ENCODE measurements around the gene AP1S3. TPM values are rescaled to one million over a fixed set of nuclear protein-coding genes. Genes with fewer than 3 reads are reported as not detected.

The AP1S3 gene
- total RNA-seq, 2 experiments from 2014 or later: 8.8 to 10.1 TPM

- Mint-ChIP-seq H3K27ac (no peak overlapping the region), H3K27me3 (no peaks in the 10 kb centered on the region), H3K4me3 (no peak overlapping the region), H3K36me3 (ENCODE audit: low read depth) (peaks cover 22% of the 10 kb centered on the region), H3K9me3 (ENCODE audit: low read depth) (peaks cover 13% of the 10 kb centered on the region), H3K4me1 (peaks cover 14% of the 10 kb centered on the region)
- POLR2A ChIA-PET: no interaction called here
- no peak for DNase-seq
- intact Hi-C loops (cut with DNase I, micrococcal nuclease): no loop called here
- CTCF ChIA-PET: no interaction called here
- no peak for ATAC-seq
Measured at GRCh38 chr2:223847410-223847809, 10.0 kb upstream of the AP1S3 start.

- Mint-ChIP-seq H3K9me3 (ENCODE audit: low read depth) (peaks cover 13% of the 10 kb centered on the region), H3K36me3 (ENCODE audit: low read depth) (peaks cover 22% of the 10 kb centered on the region), H3K4me3 (no peak overlapping the region), H3K27me3 (no peaks in the 10 kb centered on the region), H3K4me1 (peaks cover 13% of the 10 kb centered on the region), H3K27ac (peak overlapping the region; percentile 11)
- CTCF ChIA-PET: no interaction called here
- DNase-seq (no peak), ATAC-seq (no peak)
- intact Hi-C loops (cut with DNase I, micrococcal nuclease): no loop called here
- POLR2A ChIA-PET: interaction anchor here (0.5 kb wide), 1 partner anchor 311 kb away, joined by 3 read pairs; no protein-coding TSS in a partner anchor
Measured at GRCh38 chr2:223846515-223846914, 9.1 kb upstream of the AP1S3 start.

DNA sequence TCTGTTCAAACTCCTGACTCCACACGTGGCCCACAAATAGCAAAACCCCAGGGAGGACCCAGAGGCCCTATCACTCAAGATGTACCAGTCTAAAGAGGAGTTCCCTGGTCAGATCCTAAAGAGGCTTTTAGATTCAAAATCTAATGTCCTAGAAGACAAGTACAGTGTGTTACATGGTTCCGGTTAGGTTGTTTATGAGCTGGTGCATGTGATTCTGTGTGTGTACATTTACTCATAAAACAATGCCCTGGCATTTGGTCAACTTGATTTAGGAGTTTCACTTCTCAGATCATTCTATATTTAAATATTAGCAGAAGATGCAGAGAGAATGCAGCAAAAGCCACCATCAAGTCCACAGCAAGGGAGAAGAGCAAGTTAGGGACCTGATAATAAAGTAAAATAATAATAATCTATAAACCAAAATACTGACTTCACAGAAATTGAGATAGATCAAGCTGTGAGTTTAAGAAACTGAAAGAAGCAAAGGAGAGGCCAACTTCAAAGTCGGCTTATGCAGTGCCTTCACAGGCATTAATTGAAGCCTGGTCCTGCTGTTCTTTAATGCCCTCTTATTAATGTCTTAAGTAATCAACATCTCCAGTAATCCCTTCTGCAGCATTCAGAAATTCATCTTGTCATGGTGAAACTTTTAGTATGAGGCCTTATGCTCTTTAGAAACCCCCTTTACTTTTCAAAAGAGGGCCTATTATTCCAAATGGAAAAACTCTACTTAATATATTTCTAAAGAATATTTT, 4.2 kb upstream of the AP1S3 start:
- intact Hi-C loops (cut with DNase I, micrococcal nuclease): no loop called here
- Mint-ChIP-seq H3K4me1 (peaks cover 6% of the 10 kb centered on the region), H3K36me3 (ENCODE audit: low read depth) (no peaks in the 10 kb centered on the region), H3K9me3 (ENCODE audit: low read depth) (no peaks in the 10 kb centered on the region), H3K27ac (no peak overlapping the region), H3K27me3 (no peaks in the 10 kb centered on the region), H3K4me3 (no peak overlapping the region)
- ChIA-PET POLR2A (no interaction called here), CTCF (interaction anchor here (0.6 kb wide), 2 partner anchors 28 to 721 kb away, joined by 3 read pairs; no protein-coding TSS in a partner anchor)
- no peak for ATAC-seq
- DNase-seq: no peak

- POLR2A ChIA-PET: no interaction called here
- Mint-ChIP-seq H3K27me3 (no peaks in the 10 kb centered on the region), H3K9me3 (ENCODE audit: low read depth) (no peaks in the 10 kb centered on the region)
Measured at GRCh38 chr2:223835701-223836532, 1.5 kb downstream of the AP1S3 start.

DNA sequence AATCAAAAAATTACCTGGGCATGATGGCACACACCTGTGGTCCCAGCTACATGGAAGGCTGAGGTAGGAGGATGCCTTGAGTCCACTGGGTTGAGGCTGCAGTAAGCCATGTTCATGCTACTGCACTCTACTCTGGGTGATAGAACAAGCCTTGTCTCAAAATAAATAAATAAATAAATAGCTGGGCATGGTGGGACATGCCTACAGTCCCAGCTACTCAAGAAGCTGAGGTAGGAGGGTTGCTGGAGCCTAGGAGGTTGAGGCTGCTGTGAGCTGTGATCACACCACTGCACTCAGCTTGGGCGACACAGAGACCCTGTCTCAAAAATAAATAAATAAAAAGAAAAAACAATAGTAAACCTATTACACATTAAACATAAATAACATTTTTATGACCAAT, 3.0 kb downstream of the AP1S3 start:
- H3K4me3 Mint-ChIP-seq: no peak overlapping the region
- H3K27me3 Mint-ChIP-seq: no peaks in the 10 kb centered on the region
- ATAC-seq (no peak), DNase-seq (no peak)
- no peaks in the 10 kb centered on the region for H3K36me3 Mint-ChIP-seq (ENCODE audit: low read depth)
- ChIA-PET CTCF (no interaction called here), POLR2A (interaction anchor here (0.7 kb wide), 1 partner anchor 150 kb away, joined by 4 read pairs; no protein-coding TSS in a partner anchor)
- intact Hi-C loops (cut with DNase I, micrococcal nuclease): no loop called here
- H3K4me1 Mint-ChIP-seq: peaks cover 13% of the 10 kb centered on the region
- H3K9me3 Mint-ChIP-seq (ENCODE audit: low read depth): no peaks in the 10 kb centered on the region
- H3K27ac Mint-ChIP-seq: no peak overlapping the region

More at GRCh38 chr2:223835701-223836532, 1.5 kb downstream of the AP1S3 start:
- H3K36me3 Mint-ChIP-seq (ENCODE audit: low read depth): no peaks in the 10 kb centered on the region
- H3K27ac Mint-ChIP-seq: no peak overlapping the region
- H3K4me3 Mint-ChIP-seq: peak overlapping the region; percentile 86
- CTCF ChIA-PET: interaction anchor here (0.7 kb wide), 1 partner anchor 321 kb away, joined by 3 read pairs; no protein-coding TSS in a partner anchor
- no peak for ATAC-seq
- DNase-seq: no peak
- H3K4me1 Mint-ChIP-seq: peaks cover 13% of the 10 kb centered on the region
- intact Hi-C loops (cut with DNase I, micrococcal nuclease): loop anchor here (2.0 to 5.0 kb wide), 3 partner anchors 59 to 1179 kb away; partner anchors contain the start of genes FARSB (in 1 of the 2) and MRPL44 (in 1 of the 2)

- Mint-ChIP-seq H3K27me3 (no peaks in the 10 kb centered on the region), H3K4me3 (no peak overlapping the region), H3K9me3 (ENCODE audit: low read depth) (no peaks in the 10 kb centered on the region), H3K4me1 (peaks cover 11% of the 10 kb centered on the region), H3K36me3 (ENCODE audit: low read depth) (no peaks in the 10 kb centered on the region), H3K27ac (no peak overlapping the region)
- ATAC-seq (no peak), DNase-seq (no peak)
- ChIA-PET POLR2A (no interaction called here), CTCF (no interaction called here)
- intact Hi-C loops (cut with DNase I, micrococcal nuclease): no loop called here
Measured at GRCh38 chr2:223832241-223832903, 5.0 kb downstream of the AP1S3 start.

DNA sequence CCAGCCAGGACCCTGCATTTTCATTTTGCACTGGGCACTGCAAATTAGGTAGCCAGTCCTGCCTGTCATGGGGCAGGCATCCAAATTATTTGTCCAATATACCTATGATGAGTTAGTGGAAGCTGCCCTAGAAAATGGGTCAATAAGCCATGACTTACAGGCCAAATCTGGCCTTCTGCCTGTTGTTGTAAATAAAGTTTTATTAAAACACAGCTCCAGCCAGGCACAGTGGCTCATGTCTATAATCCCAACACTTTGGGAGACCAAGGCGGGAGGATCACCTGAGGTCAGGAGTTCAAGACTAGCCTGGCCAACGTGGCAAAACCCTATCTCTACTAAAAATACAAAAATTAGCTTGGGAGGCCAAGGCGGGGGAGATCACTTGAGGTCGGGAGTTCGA, 8.3 kb downstream of the AP1S3 start:
- ATAC-seq: no peak

GRCh38 chr2:223828314-223828713, 9.1 kb downstream of the AP1S3 start:
- H3K4me3 Mint-ChIP-seq: no peak overlapping the region
- DNase-seq (no peak), ATAC-seq (no peak)
- POLR2A ChIA-PET: no interaction called here
- H3K4me1 Mint-ChIP-seq: no peaks in the 10 kb centered on the region
- intact Hi-C loops (cut with DNase I, micrococcal nuclease): no loop called here
- no peaks in the 10 kb centered on the region for H3K9me3 Mint-ChIP-seq (ENCODE audit: low read depth)
- no peak overlapping the region for H3K27ac Mint-ChIP-seq
- CTCF ChIA-PET: interaction anchor here (0.9 kb wide), 1 partner anchor 11 kb away, joined by 3 read pairs; no protein-coding TSS in a partner anchor
- no peaks in the 10 kb centered on the region for H3K27me3 Mint-ChIP-seq
- peaks cover 1% of the 10 kb centered on the region for H3K36me3 Mint-ChIP-seq (ENCODE audit: low read depth)

More for the DNA sequence above, 8.3 kb downstream of the AP1S3 start:
- POLR2A ChIA-PET: no interaction called here
- no peak for DNase-seq
- no peaks in the 10 kb centered on the region for H3K9me3 Mint-ChIP-seq (ENCODE audit: low read depth)
- H3K27me3 Mint-ChIP-seq: no peaks in the 10 kb centered on the region
- no peak overlapping the region for H3K27ac Mint-ChIP-seq
- no peak overlapping the region for H3K4me3 Mint-ChIP-seq
- H3K36me3 Mint-ChIP-seq (ENCODE audit: low read depth): peaks cover 1% of the 10 kb centered on the region
- no peaks in the 10 kb centered on the region for H3K4me1 Mint-ChIP-seq
- CTCF ChIA-PET: interaction anchor here (0.9 kb wide), 1 partner anchor 10 kb away, joined by 3 read pairs; no protein-coding TSS in a partner anchor
- intact Hi-C loops (cut with DNase I, micrococcal nuclease): no loop called here

GRCh38 chr2:223826995-223827394, 10.4 kb downstream of the AP1S3 start:
- Mint-ChIP-seq H3K27ac (no peak overlapping the region), H3K36me3 (ENCODE audit: low read depth) (peaks cover 1% of the 10 kb centered on the region), H3K27me3 (no peaks in the 10 kb centered on the region), H3K9me3 (ENCODE audit: low read depth) (no peaks in the 10 kb centered on the region), H3K4me1 (no peaks in the 10 kb centered on the region), H3K4me3 (no peak overlapping the region)
- POLR2A ChIA-PET: interaction anchor here (0.8 kb wide), 1 partner anchor 597 kb away, joined by 4 read pairs; no protein-coding TSS in a partner anchor
- ATAC-seq (no peak), DNase-seq (no peak)
- intact Hi-C loops (cut with DNase I, micrococcal nuclease): no loop called here
- CTCF ChIA-PET: no interaction called here

DNA sequence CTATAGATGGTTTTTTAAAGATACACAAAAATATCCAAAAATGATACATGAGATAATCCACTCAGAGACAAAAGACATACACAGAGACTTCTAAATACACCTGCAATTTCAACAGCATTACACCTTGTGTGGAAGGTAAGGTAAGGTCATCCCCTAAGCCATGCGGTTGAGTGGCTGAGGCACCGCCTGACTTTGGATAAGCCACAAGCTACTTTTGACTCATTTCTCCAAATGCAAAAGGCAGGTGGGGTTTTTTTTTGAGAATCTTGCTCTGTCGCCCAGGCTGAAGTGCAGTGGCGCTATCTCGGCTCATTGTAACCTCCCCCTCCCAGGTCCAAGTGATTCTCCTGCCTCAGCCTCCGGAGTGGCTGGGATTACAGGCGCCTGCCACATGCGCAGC, 13.1 kb downstream of the AP1S3 start:
- H3K27ac Mint-ChIP-seq: no peak overlapping the region

DNA sequence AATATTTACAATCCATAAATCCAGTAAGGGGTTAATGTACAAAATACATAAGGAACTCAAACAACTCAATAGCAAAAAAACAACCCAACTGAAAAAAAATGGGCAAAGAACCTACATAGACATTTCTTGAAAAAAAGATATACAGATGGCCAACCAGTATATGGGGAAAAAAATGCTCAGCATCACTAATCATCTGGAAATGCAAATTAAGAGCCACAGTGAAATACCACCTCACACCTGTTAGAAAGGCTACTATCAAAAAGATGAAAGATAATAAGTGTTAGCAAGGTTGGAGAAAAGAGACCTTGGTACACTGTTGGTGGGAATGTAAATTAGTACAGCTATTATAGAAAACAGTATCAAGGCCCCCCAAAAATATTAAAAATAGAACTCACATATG, 14.6 kb downstream of the AP1S3 start:
- H3K27ac Mint-ChIP-seq: no peak overlapping the region
- ATAC-seq (no peak), DNase-seq (no peak)
- no peaks in the 10 kb centered on the region for H3K9me3 Mint-ChIP-seq (ENCODE audit: low read depth)
- H3K27me3 Mint-ChIP-seq: no peaks in the 10 kb centered on the region
- peaks cover 3% of the 10 kb centered on the region for H3K4me1 Mint-ChIP-seq
- intact Hi-C loops (cut with DNase I, micrococcal nuclease): no loop called here
- H3K4me3 Mint-ChIP-seq: no peak overlapping the region
- CTCF ChIA-PET: interaction anchor here (0.7 kb wide), 2 partner anchors 16 to 851 kb away, joined by 3 to 4 read pairs; no protein-coding TSS in a partner anchor
- H3K36me3 Mint-ChIP-seq (ENCODE audit: low read depth): peaks cover 1% of the 10 kb centered on the region
- POLR2A ChIA-PET: no interaction called here

More for the DNA sequence above, 13.1 kb downstream of the AP1S3 start:
- Mint-ChIP-seq H3K27me3 (no peaks in the 10 kb centered on the region), H3K4me1 (peaks cover 3% of the 10 kb centered on the region), H3K36me3 (ENCODE audit: low read depth) (peaks cover 1% of the 10 kb centered on the region), H3K9me3 (ENCODE audit: low read depth) (no peaks in the 10 kb centered on the region), H3K4me3 (no peak overlapping the region)
- no peak for ATAC-seq
- ChIA-PET POLR2A (no interaction called here), CTCF (interaction anchor here (0.6 kb wide), 2 partner anchors 117 to 844 kb away, joined by 3 read pairs; no protein-coding TSS in a partner anchor)
- intact Hi-C loops (cut with DNase I, micrococcal nuclease): no loop called here
- no peak for DNase-seq

All from activated CD4-positive, alpha-beta T cell treated with anti-CD3 and anti-CD28 coated beads for 36 hours (primary cell).